ENCODE measurements around the gene TNXB. TPM values are rescaled to one million over a fixed set of nuclear protein-coding genes. Genes with fewer than 3 reads are reported as not detected.
A peak's percentile ranks its signal among the peaks of the same experiment; 100 is the strongest.
"Not testable (repeated sequence)": the region's sequence is repeated elsewhere in the genome, so short reads cannot be mapped to it uniquely, and the experiment has no call there.

The TNXB gene
- total RNA-seq, 3 donors from 2014 or later: 32.9 to 109 (median 89.8) TPM

- H3K27me3 ChIP-seq: no peaks in the 10 kb centered on the region
- intact Hi-C loops (cut with DNase I; ENCODE audit: low total_unique reads): no loop called here
- H3K9me3 ChIP-seq: no peaks in the 10 kb centered on the region
- TF ChIP-seq POLR2A (IDR thresholded peaks at IDR 0.05): no peak
- TF ChIP-seq CTCF (IDR thresholded peaks at IDR 0.05): no peak
- no peak for TF ChIP-seq POLR2AphosphoS5 (IDR thresholded peaks at IDR 0.05)
- no peaks in the 10 kb centered on the region for H3K4me1 ChIP-seq
- DNase-seq (ENCODE audit: low spot score in 2 of 2): no peak
- no peak overlapping the region for H3K4me3 ChIP-seq
- peak overlapping the region in 1 of 2 donors; percentile 38 for H3K27ac ChIP-seq
- H3K36me3 ChIP-seq: no peaks in the 10 kb centered on the region
Measured at GRCh38 chr6:32073101-32073500, 36.0 kb downstream of the TNXB start.

- no peaks in the 10 kb centered on the region for H3K9me3 ChIP-seq
- H3K27ac ChIP-seq: peak overlapping the region; percentile 60 to 85
- DNase-seq (ENCODE audit: low spot score in 2 of 2): no peak
- H3K36me3 ChIP-seq: no peaks in the 10 kb centered on the region
- no peak overlapping the region for H3K4me3 ChIP-seq
- intact Hi-C loops (cut with DNase I; ENCODE audit: low total_unique reads): no loop called here
- TF ChIP-seq CTCF (IDR thresholded peaks at IDR 0.05) (no peak), POLR2AphosphoS5 (IDR thresholded peaks at IDR 0.05) (peak in 1 of 3 donors; percentile 68)
- H3K27me3 ChIP-seq: no peaks in the 10 kb centered on the region
- no peaks in the 10 kb centered on the region for H3K4me1 ChIP-seq
Measured at GRCh38 chr6:32070814-32071543, 38.2 kb downstream of the TNXB start.

- Histone ChIP-seq H3K4me1 (no peaks in the 10 kb centered on the region), H3K27me3 (no peaks in the 10 kb centered on the region), H3K27ac (peak overlapping the region; percentile 60 to 85), H3K4me3 (no peak overlapping the region), H3K36me3 (no peaks in the 10 kb centered on the region), H3K9me3 (no peaks in the 10 kb centered on the region)
- TF ChIP-seq POLR2AphosphoS5 (IDR thresholded peaks at IDR 0.05) (no peak), CTCF (IDR thresholded peaks at IDR 0.05) (no peak), POLR2A (IDR thresholded peaks at IDR 0.05) (no peak)
- DNase-seq (ENCODE audit: low spot score in 2 of 2): no peak
- intact Hi-C loops (cut with DNase I; ENCODE audit: low total_unique reads): no loop called here
Measured at GRCh38 chr6:32069878-32070515, 39.1 kb downstream of the TNXB start.

- H3K27ac ChIP-seq: peak overlapping the region in 1 of 2 donors; percentile 85
- no peaks in the 10 kb centered on the region for H3K4me1 ChIP-seq
- intact Hi-C loops (cut with DNase I; ENCODE audit: low total_unique reads): no loop called here
- H3K4me3 ChIP-seq: no peak overlapping the region
- H3K36me3 ChIP-seq: no peaks in the 10 kb centered on the region
- TF ChIP-seq POLR2AphosphoS5 (IDR thresholded peaks at IDR 0.05) (no peak), POLR2A (IDR thresholded peaks at IDR 0.05) (no peak), CTCF (IDR thresholded peaks at IDR 0.05) (no peak)
- no peak for DNase-seq (ENCODE audit: low spot score in 2 of 2)
- no peaks in the 10 kb centered on the region for H3K9me3 ChIP-seq
- no peaks in the 10 kb centered on the region for H3K27me3 ChIP-seq
Measured at GRCh38 chr6:32069460-32069859, 39.7 kb downstream of the TNXB start.

GRCh38 chr6:32068867-32069266 lies 40.3 kb downstream of the TNXB start:
- TF ChIP-seq CTCF (IDR thresholded peaks at IDR 0.05) (no peak), POLR2AphosphoS5 (IDR thresholded peaks at IDR 0.05) (no peak), POLR2A (IDR thresholded peaks at IDR 0.05) (no peak)
- Histone ChIP-seq H3K27me3 (no peaks in the 10 kb centered on the region), H3K9me3 (no peaks in the 10 kb centered on the region), H3K4me3 (no peak overlapping the region), H3K36me3 (no peaks in the 10 kb centered on the region), H3K27ac (peak overlapping the region in 1 of 2 donors; percentile 58), H3K4me1 (no peaks in the 10 kb centered on the region)
- intact Hi-C loops (cut with DNase I; ENCODE audit: low total_unique reads): no loop called here
- DNase-seq (ENCODE audit: low spot score in 2 of 2): no peak

- peak overlapping the region in 1 of 2 donors; percentile 58 for H3K27ac ChIP-seq
- DNase-seq (ENCODE audit: low spot score in 2 of 2); H3K4me1 ChIP-seq; H3K36me3 ChIP-seq; H3K9me3 ChIP-seq; H3K4me3 ChIP-seq; intact Hi-C loops (cut with DNase I; ENCODE audit: low total_unique reads); H3K27me3 ChIP-seq: not testable (repeated sequence)
Measured at GRCh38 chr6:32068315-32068714, 40.8 kb downstream of the TNXB start.

GRCh38 chr6:32067521-32067920 lies 41.6 kb downstream of the TNXB start:
- H3K9me3 ChIP-seq; H3K27ac ChIP-seq; DNase-seq (ENCODE audit: low spot score in 2 of 2); H3K27me3 ChIP-seq; H3K36me3 ChIP-seq; H3K4me1 ChIP-seq; intact Hi-C loops (cut with DNase I; ENCODE audit: low total_unique reads); H3K4me3 ChIP-seq: not testable (repeated sequence)
